ENCODE data around the gene DOCK4. TPM values are rescaled to one million over a fixed set of nuclear protein-coding genes. Genes with fewer than 3 reads are reported as not detected.

DOCK4 gene
- total RNA-seq, 1 experiment from 2014 or later: 4.9 TPM

DNA sequence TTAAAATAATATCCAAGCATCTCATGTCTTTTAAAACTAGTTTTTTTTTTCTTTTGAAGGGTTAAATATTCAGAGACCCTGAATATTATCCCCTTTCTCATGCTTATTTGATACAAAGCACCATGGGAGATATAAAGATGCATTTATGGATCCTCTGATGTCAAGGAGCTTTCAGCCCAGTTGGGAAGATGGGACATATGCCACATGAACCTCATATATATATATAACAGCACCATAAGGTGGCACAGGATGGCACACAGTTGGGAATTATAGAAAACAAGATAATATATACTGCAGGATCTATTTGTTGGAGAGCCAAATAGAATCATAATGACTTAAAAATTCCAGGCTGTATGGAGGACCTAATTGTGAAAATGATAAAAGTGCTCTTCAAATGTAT lies 458.5 kb downstream of the DOCK4 start:
- Histone ChIP-seq H2BK120ac (ENCODE audit: low read depth, low read length, poor library complexity, severe bottlenecking) (no peak overlapping the region), H4K5ac (ENCODE audit: insufficient read length, low read depth, low read length) (no peak overlapping the region), H4K91ac (ENCODE audit: insufficient read length, low read depth, low read length) (no peak overlapping the region), H2BK5ac (ENCODE audit: insufficient read length, low read length) (no peak overlapping the region), H3K18ac (ENCODE audit: insufficient read length, low read depth, low read length) (no peak overlapping the region), H3K4me2 (ENCODE audit: insufficient read depth, insufficient read length, low read length) (no peak overlapping the region), H3K9me3 (ENCODE audit: control insufficient read depth, low read depth, low read length) (no peaks in the 10 kb centered on the region), H3K27ac (ENCODE audit: insufficient read length, low read depth, low read length) (no peak overlapping the region), H2AK5ac (ENCODE audit: insufficient read length, low read length) (no peak overlapping the region), H3K23me2 (ENCODE audit: insufficient read length, low read depth, low read length, poor library complexity, severe bottlenecking) (no peaks in the 10 kb centered on the region), H3T11ph (ENCODE audit: low read length) (no peak overlapping the region), H3K4me1 (ENCODE audit: insufficient read depth, low read length) (peaks cover 3% of the 10 kb centered on the region), H2BK12ac (ENCODE audit: insufficient read length, low read depth, low read length) (no peak overlapping the region), H3K4ac (ENCODE audit: low read depth, low read length) (no peak overlapping the region), H2AFZ (ENCODE audit: low read length) (no peak overlapping the region), H3K27me3 (ENCODE audit: insufficient read depth, low read length) (no peaks in the 10 kb centered on the region), H3K79me2 (ENCODE audit: insufficient read depth, low read length) (no peaks in the 10 kb centered on the region), H3K23ac (ENCODE audit: insufficient read length, low read depth, low read length) (no peak overlapping the region), H4K20me1 (ENCODE audit: control insufficient read depth, insufficient read depth, insufficient read length) (no peaks in the 10 kb centered on the region), H4K8ac (replicated peaks; ENCODE audit: insufficient read length, low read depth, low read length) (no peak overlapping the region), H3K14ac (ENCODE audit: insufficient read depth, low read length) (no peak overlapping the region), H2BK15ac (ENCODE audit: low read depth, low read length) (no peak overlapping the region), H2BK20ac (ENCODE audit: low read depth, low read length, poor library complexity, severe bottlenecking) (no peak overlapping the region), H3K56ac (ENCODE audit: insufficient read length, low read depth, low read length) (no peak overlapping the region), H3K79me1 (ENCODE audit: insufficient read depth, low read depth, low read length, poor library complexity, severe bottlenecking) (no peaks in the 10 kb centered on the region), H3K9ac (ENCODE audit: extremely low read depth, insufficient read length, low read length) (no peak overlapping the region)
- DNase-seq: no peak
- Mint-ChIP-seq H3K27ac (no peak overlapping the region), H3K27me3 (ENCODE audit: low read depth) (no peaks in the 10 kb centered on the region; the same call in 1 of the 2 replicates), H3K4me3 (no peak overlapping the region), H3K9me3 (no peaks in the 10 kb centered on the region), H3K4me1 (peaks cover 8 to 9% of the 10 kb centered on the region in 2 experiments), H3K36me3 (ENCODE audit: insufficient read depth in 1 of 3, low read depth in 3 of 3) (peaks cover 0 to 29% (median 13%) of the 10 kb centered on the region in 3 experiments; a peak in 6 of 7 replicates)
- TF ChIP-seq, protein P1, sequence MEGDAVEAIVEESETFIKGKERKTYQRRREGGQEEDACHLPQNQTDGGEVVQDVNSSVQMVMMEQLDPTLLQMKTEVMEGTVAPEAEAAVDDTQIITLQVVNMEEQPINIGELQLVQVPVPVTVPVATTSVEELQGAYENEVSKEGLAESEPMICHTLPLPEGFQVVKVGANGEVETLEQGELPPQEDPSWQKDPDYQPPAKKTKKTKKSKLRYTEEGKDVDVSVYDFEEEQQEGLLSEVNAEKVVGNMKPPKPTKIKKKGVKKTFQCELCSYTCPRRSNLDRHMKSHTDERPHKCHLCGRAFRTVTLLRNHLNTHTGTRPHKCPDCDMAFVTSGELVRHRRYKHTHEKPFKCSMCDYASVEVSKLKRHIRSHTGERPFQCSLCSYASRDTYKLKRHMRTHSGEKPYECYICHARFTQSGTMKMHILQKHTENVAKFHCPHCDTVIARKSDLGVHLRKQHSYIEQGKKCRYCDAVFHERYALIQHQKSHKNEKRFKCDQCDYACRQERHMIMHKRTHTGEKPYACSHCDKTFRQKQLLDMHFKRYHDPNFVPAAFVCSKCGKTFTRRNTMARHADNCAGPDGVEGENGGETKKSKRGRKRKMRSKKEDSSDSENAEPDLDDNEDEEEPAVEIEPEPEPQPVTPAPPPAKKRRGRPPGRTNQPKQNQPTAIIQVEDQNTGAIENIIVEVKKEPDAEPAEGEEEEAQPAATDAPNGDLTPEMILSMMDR (conservative IDR thresholded peaks at IDR 0.05): no peak
